ENCODE results near the gene OTULINL.

GRCh38 chr5:14611737-14612136 is 30.1 kb downstream of the OTULINL start:
- TF ChIP-seq CTCF (conservative IDR thresholded peaks at IDR 0.05; ENCODE audit: low read depth, low read length), result no peak
- no peak for TF ChIP-seq EZH2 (IDR thresholded peaks at IDR 0.05; ENCODE audit: low read length, unreplicated experiment)
- TF ChIP-seq EZH2phosphoT487 (IDR thresholded peaks at IDR 0.05; ENCODE audit: borderline replicate concordance, low read length), result no peak
